Keratinocyte (primary cell): Measurements from ENCODE around the gene TADA3. TPM values are rescaled to one million over a fixed set of nuclear protein-coding genes. Genes with fewer than 3 reads are reported as not detected.

Source experiments
- DNase-seq: peaks from one replicate; pipeline ENCODE4 v3.0.0-alpha.2; 2011; ENCODE audit warnings: low read depth, missing footprints, low spot score
- FAIRE-seq: peaks from 2 replicates; lab custom pipeline; 2011; peaks lifted over from hg19 to GRCh38; lab: Jason Lieb, UNC
- H2AFZ ChIP-seq: 2 replicates; pipeline ENCODE4 v1.6.0; 2012; ENCODE audit warnings: low read length, control low read depth, inconsistent platforms; ENCODE audit not compliant: control insufficient read depth
- H3K27ac ChIP-seq: 2 replicates; pipeline ENCODE4 v1.5.1; 2011; ENCODE audit warnings: low read length; ENCODE audit not compliant: control insufficient read depth, insufficient read depth
- H3K27me3 ChIP-seq: 3 replicates; pipeline ENCODE4 v1.6.0; 2011; ENCODE audit warnings: low read length; ENCODE audit not compliant: control insufficient read depth, insufficient read depth; ENCODE audit errors: extremely low read depth
- H3K36me3 ChIP-seq, 2 experiments: 2 replicates in 1 of 2; 3 replicates in 1 of 2; pipeline ENCODE4 v1.5.1; 2011; ENCODE audit warnings: low read length in 2 of 2, mild to moderate bottlenecking in 1 of 2; ENCODE audit not compliant: control insufficient read depth in 2 of 2, insufficient read depth in 2 of 2; ENCODE audit errors: extremely low read depth in 1 of 2
- H3K4me1 ChIP-seq: 3 replicates; pipeline ENCODE4 v1.5.1; 2011; ENCODE audit warnings: low read length; ENCODE audit not compliant: control insufficient read depth, insufficient read depth; ENCODE audit errors: extremely low read depth
- H3K4me2 ChIP-seq: 3 replicates; pipeline ENCODE4 v1.6.0; 2011; ENCODE audit warnings: low read depth, low read length; ENCODE audit not compliant: control insufficient read depth, insufficient read depth; ENCODE audit errors: extremely low read depth
- H3K4me3 ChIP-seq, 3 experiments: fragments of 200-600 bp in 1 of 3; sonication (generic) in 1 of 3; 2 replicates in 2 of 3; 3 replicates in 1 of 3; pipeline ENCODE4 v1.5.1; 2011 to 2016; ENCODE audit warnings: low read length in 3 of 3, mild to moderate bottlenecking in 3 of 3, control low read depth in 2 of 3, inconsistent platforms in 1 of 3, low read depth in 1 of 3, mixed read lengths in 1 of 3, mixed run types in 1 of 3, moderate library complexity in 1 of 3; ENCODE audit not compliant: control insufficient read depth in 2 of 3, insufficient read depth in 2 of 3; ENCODE audit errors: extremely low read depth in 1 of 3
- H3K79me2 ChIP-seq: 2 replicates; pipeline ENCODE4 v1.6.0; 2012; ENCODE audit warnings: low read length; ENCODE audit not compliant: control insufficient read depth, insufficient read depth
- H3K9ac ChIP-seq: 3 replicates; pipeline ENCODE4 v1.6.0; 2011; ENCODE audit warnings: low read length; ENCODE audit not compliant: control insufficient read depth, insufficient read depth; ENCODE audit errors: extremely low read depth
- H3K9me1 ChIP-seq: 3 replicates; pipeline ENCODE4 v1.6.0; 2011; ENCODE audit warnings: low read length; ENCODE audit not compliant: control insufficient read depth, insufficient read depth; ENCODE audit errors: extremely low read depth
- H3K9me3 ChIP-seq: 2 replicates; pipeline ENCODE4 v1.5.1; 2012; ENCODE audit warnings: low read depth, low read length; ENCODE audit not compliant: control insufficient read depth
- H4K20me1 ChIP-seq: 3 replicates; pipeline ENCODE4 v1.6.0; 2011; ENCODE audit warnings: low read length; ENCODE audit not compliant: control insufficient read depth, insufficient read depth; ENCODE audit errors: extremely low read depth
- EZH2 ChIP-seq: IDR thresholded peaks from one replicate; pipeline ENCODE4 v1.6.1; 2012; ENCODE audit warnings: inconsistent platforms, mild to moderate bottlenecking, low read length, moderate library complexity
- dilution Hi-C: fragments of 300-500 bp; cut with MboI; formaldehyde crosslinking; loops from one replicate; pipeline ENCODE4 v1.7.0; 2020; ENCODE audit warnings: low sequenced_read_pairs; ENCODE audit not compliant: extremely low pct_ligation_motif_present
- polyA plus RNA-seq, 5 experiments: library from polyadenylated mRNA; depleted of rRNA in 3 of 5; stranded (reverse) in 3 of 5; stranded (forward) in 1 of 5; unstranded in 1 of 5; fragments of >200 nt; gene quantifications; 1 replicate in 1 of 5; 2 replicates in 3 of 5; 3 replicates in 1 of 5; pipeline versions ENCODE4 v1.2.1 to v1.2.3, GENCODE V29; 2011 to 2012; ENCODE audit warnings: missing spikeins in 2 of 5, low read depth in 1 of 5, low replicate concordance in 1 of 5
- TF ChIP-seq, protein P1 (sequence below), 3 experiments: IDR thresholded peaks in 1 of 3; conservative IDR thresholded peaks in 1 of 3; optimal IDR thresholded peaks in 1 of 3; 2 replicates in 2 of 3; 3 replicates in 1 of 3; pipeline versions ENCODE3 to v1.5.1; 2011; ENCODE audit warnings: low read length in 3 of 3, mild to moderate bottlenecking in 3 of 3, moderate library complexity in 2 of 3, control low read depth in 1 of 3, inconsistent platforms in 1 of 3; ENCODE audit not compliant: insufficient read depth in 2 of 3; ENCODE audit errors: extremely low read depth in 1 of 3

TADA3 gene
- polyA plus RNA-seq, 1 donor (not counting 4 experiments of a cell fraction or from before 2014, with no cell fraction given) = 29.6 TPM

DNA sequence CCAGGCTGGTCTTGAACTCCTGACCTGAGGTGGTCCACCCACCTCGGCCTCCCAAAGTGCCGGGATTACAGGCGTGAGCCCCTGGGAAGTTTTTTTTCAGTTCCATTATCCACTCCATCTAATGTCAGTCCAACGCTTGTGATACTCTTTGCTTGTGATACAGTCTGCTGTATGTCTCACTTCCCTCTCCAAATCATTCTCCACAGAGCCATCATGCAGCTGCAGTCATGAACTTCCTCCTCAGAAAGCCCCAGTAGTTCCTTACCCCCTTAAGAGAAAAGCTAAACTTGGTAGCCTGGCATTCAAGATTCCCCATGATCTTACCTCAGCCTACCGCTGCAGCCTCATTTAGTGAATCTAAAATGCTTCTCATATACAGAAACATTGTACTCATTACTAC, 2.9 kb upstream of the TADA3 start:
- no peak for DNase-seq
- Histone ChIP-seq H3K36me3 (peaks cover 17 to 32% of the 10 kb centered on the region in 2 experiments), H3K27me3 (no peaks in the 10 kb centered on the region), H3K4me3 (no peak overlapping the region), H3K9me3 (no peaks in the 10 kb centered on the region), H2AFZ (no peak overlapping the region), H4K20me1 (peaks cover 2% of the 10 kb centered on the region), H3K4me1 (peaks cover 14% of the 10 kb centered on the region), H3K9ac (no peak overlapping the region), H3K79me2 (peaks cover 59% of the 10 kb centered on the region), H3K27ac (no peak overlapping the region), H3K9me1 (no peaks in the 10 kb centered on the region), H3K4me2 (no peak overlapping the region)
- TF ChIP-seq, protein P1, sequence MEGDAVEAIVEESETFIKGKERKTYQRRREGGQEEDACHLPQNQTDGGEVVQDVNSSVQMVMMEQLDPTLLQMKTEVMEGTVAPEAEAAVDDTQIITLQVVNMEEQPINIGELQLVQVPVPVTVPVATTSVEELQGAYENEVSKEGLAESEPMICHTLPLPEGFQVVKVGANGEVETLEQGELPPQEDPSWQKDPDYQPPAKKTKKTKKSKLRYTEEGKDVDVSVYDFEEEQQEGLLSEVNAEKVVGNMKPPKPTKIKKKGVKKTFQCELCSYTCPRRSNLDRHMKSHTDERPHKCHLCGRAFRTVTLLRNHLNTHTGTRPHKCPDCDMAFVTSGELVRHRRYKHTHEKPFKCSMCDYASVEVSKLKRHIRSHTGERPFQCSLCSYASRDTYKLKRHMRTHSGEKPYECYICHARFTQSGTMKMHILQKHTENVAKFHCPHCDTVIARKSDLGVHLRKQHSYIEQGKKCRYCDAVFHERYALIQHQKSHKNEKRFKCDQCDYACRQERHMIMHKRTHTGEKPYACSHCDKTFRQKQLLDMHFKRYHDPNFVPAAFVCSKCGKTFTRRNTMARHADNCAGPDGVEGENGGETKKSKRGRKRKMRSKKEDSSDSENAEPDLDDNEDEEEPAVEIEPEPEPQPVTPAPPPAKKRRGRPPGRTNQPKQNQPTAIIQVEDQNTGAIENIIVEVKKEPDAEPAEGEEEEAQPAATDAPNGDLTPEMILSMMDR (optimal IDR thresholded peaks at IDR 0.05 in 1 of 3, IDR thresholded peaks at IDR 0.05 in 1 of 3, conservative IDR thresholded peaks at IDR 0.05 in 1 of 3; ENCODE audit: extremely low read depth in 1 of 3, insufficient read depth in 2 of 3, low read length in 3 of 3) = no peak
- no peak for TF ChIP-seq EZH2
- dilution Hi-C loops = no loop called here
- no peak for FAIRE-seq

DNA sequence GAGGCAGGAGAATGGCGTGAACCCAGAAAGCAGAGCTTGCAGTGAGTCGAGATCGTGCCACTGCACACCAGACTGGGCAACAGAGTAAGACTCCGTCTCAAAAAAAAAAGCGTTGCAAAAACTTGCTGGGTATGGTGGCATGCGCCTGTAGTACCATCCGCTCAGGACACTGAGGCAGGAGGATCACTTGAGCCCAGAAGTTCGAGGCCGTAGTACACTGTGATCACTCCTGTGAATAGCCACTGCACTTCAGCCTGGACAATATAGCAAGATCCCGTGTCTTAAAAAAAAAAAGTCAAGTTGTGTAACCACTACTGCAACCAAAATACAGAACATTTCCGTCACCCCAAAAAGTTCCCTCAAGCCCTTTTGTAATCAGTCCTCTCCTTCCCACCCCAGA, 2.1 kb upstream of the TADA3 start:
- TF ChIP-seq, protein P1 (optimal IDR thresholded peaks at IDR 0.05 in 1 of 3, IDR thresholded peaks at IDR 0.05 in 1 of 3, conservative IDR thresholded peaks at IDR 0.05 in 1 of 3; ENCODE audit: extremely low read depth in 1 of 3, insufficient read depth in 2 of 3, low read length in 3 of 3) = no peak
- no peak for TF ChIP-seq EZH2
- Histone ChIP-seq H3K9me3 (no peaks in the 10 kb centered on the region), H3K4me1 (peaks cover 14% of the 10 kb centered on the region), H3K9me1 (no peaks in the 10 kb centered on the region), H3K9ac (no peak overlapping the region), H4K20me1 (peaks cover 2% of the 10 kb centered on the region), H3K79me2 (peaks cover 59% of the 10 kb centered on the region), H3K36me3 (peaks cover 13 to 32% of the 10 kb centered on the region in 2 experiments), H3K4me2 (no peak overlapping the region), H2AFZ (no peak overlapping the region), H3K27ac (no peak overlapping the region), H3K27me3 (no peaks in the 10 kb centered on the region), H3K4me3 (no peak overlapping the region)
- FAIRE-seq = no peak
- dilution Hi-C loops = no loop called here
- DNase-seq = no peak
